Liver (tissue), 3 donors: ENCODE measurements around the gene PRSS27.

ENCODE experiments used
- HNF4G ChIP-seq: IDR thresholded peaks from 2 replicates; pipeline ENCODE4 v1.6.1; 2016; ENCODE audit warnings: antibody characterized with exemption
- RXRA ChIP-seq, 2 donors: IDR thresholded peaks; 2 replicates each; pipeline ENCODE4 v1.6.1; 2017 to 2018; ENCODE audit warnings: antibody characterized with exemption in 2 of 2, mild to moderate bottlenecking in 1 of 2
- SP1 ChIP-seq: IDR thresholded peaks from 2 replicates; pipeline ENCODE4 v1.6.1; 2018; ENCODE audit warnings: antibody characterized with exemption, mild to moderate bottlenecking
- TAF1 ChIP-seq: conservative IDR thresholded peaks from 2 replicates; pipeline ENCODE4 v1.6.1; 2016; ENCODE audit warnings: antibody characterized with exemption, mild to moderate bottlenecking
- YY1 ChIP-seq: IDR thresholded peaks from 2 replicates; pipeline ENCODE4 v1.6.1; 2016; ENCODE audit warnings: antibody characterized with exemption, mild to moderate bottlenecking
- TF ChIP-seq, protein P1 (sequence below): IDR thresholded peaks from 2 replicates; pipeline ENCODE4 v1.6.1; 2016; ENCODE audit warnings: antibody characterized with exemption, mild to moderate bottlenecking
- TF ChIP-seq, protein P2 (sequence below): IDR thresholded peaks from 2 replicates; pipeline ENCODE4 v1.6.1; 2016; ENCODE audit warnings: antibody characterized with exemption
- TF ChIP-seq, protein P3 (sequence below): IDR thresholded peaks from 2 replicates; pipeline ENCODE4 v1.6.1; 2016; ENCODE audit warnings: antibody characterized with exemption
- TF ChIP-seq, protein P4 (sequence below): IDR thresholded peaks from 2 replicates; pipeline ENCODE4 v1.6.1; 2016; ENCODE audit warnings: antibody characterized with exemption
- TF ChIP-seq, protein P5 (sequence below): fragments of 150-350 bp; IDR thresholded peaks from 2 replicates; pipeline ENCODE4 v1.5.1; 2017; ENCODE audit warnings: improper control_type of control experiment, low read depth, low read length; ENCODE audit not compliant: missing input control
- donor health status: healthy.
- donor health status: healthy.

DNA sequence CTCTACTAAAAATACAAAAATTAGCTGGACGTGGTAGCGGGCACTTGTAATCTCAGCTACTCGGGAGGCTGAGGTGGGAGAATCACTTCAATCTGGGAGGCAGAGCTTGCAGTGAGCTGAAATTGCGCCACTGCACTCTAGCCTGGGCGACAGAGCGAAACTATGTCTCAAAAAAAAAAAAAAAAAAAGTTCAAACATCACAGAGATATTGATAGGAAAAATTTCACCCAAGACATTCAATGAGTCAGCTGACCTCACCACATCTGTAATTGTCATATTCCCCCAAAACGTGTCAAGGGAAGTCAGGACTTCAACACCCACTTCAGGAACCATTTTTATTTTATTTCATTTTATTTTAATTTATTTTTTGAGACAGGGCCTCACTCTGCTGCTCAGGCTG lies 8.0 kb upstream of the PRSS27 start:
- TF ChIP-seq, protein P1, sequence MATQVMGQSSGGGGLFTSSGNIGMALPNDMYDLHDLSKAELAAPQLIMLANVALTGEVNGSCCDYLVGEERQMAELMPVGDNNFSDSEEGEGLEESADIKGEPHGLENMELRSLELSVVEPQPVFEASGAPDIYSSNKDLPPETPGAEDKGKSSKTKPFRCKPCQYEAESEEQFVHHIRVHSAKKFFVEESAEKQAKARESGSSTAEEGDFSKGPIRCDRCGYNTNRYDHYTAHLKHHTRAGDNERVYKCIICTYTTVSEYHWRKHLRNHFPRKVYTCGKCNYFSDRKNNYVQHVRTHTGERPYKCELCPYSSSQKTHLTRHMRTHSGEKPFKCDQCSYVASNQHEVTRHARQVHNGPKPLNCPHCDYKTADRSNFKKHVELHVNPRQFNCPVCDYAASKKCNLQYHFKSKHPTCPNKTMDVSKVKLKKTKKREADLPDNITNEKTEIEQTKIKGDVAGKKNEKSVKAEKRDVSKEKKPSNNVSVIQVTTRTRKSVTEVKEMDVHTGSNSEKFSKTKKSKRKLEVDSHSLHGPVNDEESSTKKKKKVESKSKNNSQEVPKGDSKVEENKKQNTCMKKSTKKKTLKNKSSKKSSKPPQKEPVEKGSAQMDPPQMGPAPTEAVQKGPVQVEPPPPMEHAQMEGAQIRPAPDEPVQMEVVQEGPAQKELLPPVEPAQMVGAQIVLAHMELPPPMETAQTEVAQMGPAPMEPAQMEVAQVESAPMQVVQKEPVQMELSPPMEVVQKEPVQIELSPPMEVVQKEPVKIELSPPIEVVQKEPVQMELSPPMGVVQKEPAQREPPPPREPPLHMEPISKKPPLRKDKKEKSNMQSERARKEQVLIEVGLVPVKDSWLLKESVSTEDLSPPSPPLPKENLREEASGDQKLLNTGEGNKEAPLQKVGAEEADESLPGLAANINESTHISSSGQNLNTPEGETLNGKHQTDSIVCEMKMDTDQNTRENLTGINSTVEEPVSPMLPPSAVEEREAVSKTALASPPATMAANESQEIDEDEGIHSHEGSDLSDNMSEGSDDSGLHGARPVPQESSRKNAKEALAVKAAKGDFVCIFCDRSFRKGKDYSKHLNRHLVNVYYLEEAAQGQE, result no peak
- TF ChIP-seq SP1 (no peak), HNF4G (no peak), YY1 (no peak), TAF1 (no peak), RXRA (IDR thresholded peaks at IDR 0.05) (no peak)
- TF ChIP-seq, protein P2, sequence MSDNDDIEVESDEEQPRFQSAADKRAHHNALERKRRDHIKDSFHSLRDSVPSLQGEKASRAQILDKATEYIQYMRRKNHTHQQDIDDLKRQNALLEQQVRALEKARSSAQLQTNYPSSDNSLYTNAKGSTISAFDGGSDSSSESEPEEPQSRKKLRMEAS, result no peak
- TF ChIP-seq, protein P3, sequence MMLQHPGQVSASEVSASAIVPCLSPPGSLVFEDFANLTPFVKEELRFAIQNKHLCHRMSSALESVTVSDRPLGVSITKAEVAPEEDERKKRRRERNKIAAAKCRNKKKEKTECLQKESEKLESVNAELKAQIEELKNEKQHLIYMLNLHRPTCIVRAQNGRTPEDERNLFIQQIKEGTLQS, result no peak
- TF ChIP-seq, protein P4, sequence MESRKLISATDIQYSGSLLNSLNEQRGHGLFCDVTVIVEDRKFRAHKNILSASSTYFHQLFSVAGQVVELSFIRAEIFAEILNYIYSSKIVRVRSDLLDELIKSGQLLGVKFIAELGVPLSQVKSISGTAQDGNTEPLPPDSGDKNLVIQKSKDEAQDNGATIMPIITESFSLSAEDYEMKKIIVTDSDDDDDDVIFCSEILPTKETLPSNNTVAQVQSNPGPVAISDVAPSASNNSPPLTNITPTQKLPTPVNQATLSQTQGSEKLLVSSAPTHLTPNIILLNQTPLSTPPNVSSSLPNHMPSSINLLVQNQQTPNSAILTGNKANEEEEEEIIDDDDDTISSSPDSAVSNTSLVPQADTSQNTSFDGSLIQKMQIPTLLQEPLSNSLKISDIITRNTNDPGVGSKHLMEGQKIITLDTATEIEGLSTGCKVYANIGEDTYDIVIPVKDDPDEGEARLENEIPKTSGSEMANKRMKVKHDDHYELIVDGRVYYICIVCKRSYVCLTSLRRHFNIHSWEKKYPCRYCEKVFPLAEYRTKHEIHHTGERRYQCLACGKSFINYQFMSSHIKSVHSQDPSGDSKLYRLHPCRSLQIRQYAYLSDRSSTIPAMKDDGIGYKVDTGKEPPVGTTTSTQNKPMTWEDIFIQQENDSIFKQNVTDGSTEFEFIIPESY, result no peak
- TF ChIP-seq, protein P5, sequence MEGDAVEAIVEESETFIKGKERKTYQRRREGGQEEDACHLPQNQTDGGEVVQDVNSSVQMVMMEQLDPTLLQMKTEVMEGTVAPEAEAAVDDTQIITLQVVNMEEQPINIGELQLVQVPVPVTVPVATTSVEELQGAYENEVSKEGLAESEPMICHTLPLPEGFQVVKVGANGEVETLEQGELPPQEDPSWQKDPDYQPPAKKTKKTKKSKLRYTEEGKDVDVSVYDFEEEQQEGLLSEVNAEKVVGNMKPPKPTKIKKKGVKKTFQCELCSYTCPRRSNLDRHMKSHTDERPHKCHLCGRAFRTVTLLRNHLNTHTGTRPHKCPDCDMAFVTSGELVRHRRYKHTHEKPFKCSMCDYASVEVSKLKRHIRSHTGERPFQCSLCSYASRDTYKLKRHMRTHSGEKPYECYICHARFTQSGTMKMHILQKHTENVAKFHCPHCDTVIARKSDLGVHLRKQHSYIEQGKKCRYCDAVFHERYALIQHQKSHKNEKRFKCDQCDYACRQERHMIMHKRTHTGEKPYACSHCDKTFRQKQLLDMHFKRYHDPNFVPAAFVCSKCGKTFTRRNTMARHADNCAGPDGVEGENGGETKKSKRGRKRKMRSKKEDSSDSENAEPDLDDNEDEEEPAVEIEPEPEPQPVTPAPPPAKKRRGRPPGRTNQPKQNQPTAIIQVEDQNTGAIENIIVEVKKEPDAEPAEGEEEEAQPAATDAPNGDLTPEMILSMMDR, result no peak
